HuH-7.5 (cell line): ENCODE measurements around the gene PKD2.
"Not testable (repeated sequence)": the region's sequence is repeated elsewhere in the genome, so short reads cannot be mapped to it uniquely, and the experiment has no call there.

Source experiments
- DNase-seq: peaks from one replicate; pipeline ENCODE4 v3.0.0; 2011; ENCODE audit warnings: low spot score

PKD2 gene

DNA sequence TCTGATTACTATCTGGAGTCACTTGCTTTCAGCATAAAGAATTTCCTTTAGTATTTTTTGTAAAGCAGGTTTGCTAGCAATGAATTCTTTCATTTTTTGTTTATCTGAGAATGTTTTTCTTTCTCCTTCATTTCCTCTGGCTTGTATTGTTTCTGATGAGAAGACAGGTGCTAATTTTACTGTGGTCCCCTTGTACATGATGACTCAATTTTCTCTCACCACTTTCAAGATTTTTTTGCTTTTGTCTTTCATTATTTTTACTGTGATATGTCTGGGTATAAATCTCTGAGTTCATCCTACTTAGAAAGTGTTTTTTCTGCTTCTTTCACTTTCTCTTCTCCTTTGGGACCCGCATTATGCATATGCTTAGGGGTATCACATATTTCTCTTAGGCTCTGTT is 62.6 kb downstream of the PKD2 start:
- no peak for DNase-seq

DNA sequence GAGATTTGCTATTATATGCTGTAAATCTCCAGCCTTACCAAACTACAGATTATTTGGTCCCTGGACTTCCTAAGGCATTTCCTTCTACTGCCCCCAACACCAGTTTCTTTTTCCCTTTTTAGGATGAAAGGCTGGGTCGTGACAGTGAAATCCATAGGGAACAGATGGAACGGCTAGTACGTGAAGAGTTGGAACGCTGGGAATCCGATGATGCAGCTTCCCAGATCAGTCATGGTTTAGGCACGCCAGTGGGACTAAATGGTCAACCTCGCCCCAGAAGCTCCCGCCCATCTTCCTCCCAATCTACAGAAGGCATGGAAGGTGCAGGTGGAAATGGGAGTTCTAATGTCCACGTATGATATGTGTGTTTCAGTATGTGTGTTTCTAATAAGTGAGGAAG is 67.9 kb downstream of the PKD2 start:
- DNase-seq, result no peak

DNA sequence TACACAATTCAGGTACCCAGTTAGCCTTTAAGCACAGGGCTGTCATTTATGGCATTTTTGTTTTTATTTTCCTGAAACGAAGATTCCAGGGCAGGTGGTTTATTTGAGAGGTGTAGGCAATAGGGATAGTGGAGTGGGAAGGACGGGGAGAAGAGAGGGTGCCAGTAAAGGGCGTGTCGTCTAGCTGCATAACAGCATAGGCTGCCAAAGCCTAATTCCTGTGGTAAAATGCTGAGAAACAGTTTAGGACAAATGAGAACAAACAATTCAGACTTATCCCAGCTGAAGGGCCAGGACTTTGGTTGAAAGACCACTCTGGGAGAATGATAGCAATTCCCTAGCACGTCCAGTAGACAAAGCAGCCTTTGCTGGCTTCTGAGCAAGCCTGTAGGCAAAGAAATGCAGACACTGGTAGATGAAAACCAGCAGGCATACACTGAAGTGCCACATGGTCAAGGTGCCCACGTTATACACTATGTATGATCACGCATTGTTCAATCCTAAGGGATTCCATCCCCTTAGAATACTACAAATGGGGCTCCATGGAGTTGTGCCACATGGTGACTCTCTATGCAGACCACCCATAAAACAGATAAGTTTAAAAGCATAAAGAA is 70.6 kb downstream of the PKD2 start:
- DNase-seq, result no peak

DNA sequence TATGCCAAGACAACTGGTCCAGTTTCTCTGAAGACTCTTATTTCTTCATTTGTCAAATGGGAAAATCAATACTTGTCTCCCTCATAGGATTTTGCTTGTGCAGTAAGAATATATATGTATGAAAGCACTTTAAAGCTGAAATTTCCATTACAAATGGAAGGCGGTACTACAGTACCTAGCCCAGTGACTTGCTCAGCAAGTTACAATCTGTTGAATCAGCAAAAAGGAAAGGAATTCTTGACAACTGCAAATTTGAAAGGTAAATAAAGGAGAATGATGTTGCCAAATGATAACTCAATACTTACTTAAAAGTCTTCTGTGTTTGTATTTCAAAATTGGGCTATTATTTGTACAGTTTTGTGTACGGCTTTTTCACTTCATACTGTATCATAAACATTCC is 71.1 kb downstream of the PKD2 start:
- DNase-seq, result no peak

DNA sequence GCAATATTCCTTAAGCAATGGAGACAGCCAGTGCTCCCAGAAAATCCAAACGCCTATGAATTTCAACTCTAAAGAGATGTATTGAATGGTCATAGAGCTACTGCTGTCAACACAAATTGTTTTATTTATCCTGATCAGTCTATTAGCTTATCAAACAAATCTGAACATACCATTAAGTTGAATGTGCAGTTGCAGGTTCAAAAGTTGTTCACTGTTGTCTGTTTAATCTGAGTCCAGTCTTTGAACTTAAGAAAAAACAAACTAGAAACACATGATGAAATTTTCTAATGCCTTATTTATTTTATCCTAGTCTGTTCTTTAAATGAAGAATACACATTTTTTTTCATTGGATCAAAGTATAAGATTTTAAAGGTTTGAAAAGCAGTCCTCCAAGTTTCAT is 73.2 kb downstream of the PKD2 start:
- no peak for DNase-seq

DNA sequence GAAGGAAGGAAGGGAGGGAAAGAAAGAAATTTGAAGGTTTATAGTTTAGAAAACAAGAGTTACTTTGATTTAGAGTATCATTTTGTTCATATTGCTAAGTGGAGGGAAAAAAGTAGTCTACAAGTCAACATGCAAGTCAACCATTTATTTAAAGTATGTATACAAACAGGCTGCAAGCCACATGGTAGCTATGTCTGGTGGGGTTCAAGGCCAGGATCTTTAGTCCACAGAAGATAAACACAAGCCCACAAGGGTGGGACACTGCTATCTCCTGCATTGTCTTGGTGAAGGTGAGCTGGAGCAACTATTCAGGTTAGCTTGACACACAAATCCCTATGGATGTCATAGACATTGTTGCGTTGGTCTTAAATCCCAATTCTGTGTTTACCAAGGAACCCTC is 79.6 kb downstream of the PKD2 start:
- DNase-seq, result no peak

DNA sequence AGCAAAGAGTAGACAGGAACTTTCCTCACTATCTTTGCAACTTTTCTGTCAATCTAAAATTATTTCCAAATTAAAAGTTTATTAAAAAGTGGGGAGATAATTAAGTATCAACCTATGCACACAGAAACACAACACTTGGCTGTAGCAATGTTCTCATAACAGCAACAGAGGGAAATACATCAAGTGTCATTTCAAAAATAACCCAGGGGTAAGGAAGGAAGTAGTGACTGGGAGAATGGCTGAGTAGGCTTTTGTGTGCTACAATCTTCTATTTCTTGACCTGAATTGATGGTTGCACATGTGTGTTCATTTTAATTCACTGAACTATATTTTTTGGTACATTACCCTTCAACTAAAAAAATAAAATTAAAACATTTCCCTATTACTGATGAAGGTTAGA is 83.5 kb downstream of the PKD2 start:
- DNase-seq, result no peak

DNA sequence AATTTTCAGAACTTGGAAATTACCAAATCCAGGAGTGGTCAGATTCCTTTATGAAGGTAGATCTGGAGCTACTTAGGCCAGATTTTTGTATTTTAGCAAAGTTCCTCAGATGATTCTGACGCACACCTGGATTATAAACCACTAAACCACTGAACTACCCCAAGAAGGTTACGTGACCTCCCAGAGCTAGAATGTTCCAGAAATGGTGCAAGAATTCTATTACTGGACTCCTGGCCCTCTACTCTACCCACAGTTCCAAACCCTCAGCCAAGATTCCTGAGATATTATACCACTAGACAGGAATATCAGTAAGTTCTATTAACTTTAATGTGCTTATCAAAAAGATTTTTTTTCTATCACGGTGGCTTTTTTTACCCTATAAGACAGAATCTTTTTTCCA is 83.9 kb downstream of the PKD2 start:
- no peak for DNase-seq

DNA sequence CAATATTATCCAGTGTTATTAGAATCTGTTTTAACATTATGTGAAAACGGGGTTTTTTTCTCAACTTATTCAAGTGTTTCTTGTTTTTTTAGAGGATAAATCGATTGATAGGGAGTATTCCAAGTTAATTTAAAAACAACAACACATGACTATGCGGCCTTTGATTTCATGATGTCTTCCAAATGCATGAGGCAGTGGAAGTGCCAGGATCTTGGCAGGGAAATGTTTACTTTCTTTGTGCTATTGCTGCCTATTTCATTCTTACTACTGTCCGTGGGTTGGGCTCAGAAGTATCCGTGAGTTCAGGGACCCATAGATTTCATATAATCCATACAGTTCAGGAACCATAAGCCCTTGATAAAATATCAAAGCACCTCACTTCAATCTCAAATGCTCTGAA is 86.4 kb downstream of the PKD2 start:
- no peak for DNase-seq

DNA sequence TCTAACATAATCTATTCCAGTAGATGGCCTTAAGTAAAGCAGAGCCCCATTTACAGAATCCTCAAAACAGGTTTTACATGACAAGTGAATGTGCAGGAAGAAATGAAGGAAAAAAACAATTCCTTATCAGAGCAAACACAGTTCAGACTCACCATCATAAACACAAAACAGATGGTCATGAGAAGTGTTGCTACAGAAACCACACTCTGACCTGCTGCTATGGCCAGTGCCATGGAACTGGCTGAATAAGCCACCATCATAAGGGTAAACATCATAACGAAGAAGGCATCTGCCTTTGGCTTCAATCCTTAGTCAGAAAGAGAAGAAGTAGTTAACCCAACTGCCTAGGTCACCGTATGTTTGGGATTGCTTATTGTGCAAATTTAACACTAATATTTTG is 89.9 kb downstream of the PKD2 start:
- no peak for DNase-seq

DNA sequence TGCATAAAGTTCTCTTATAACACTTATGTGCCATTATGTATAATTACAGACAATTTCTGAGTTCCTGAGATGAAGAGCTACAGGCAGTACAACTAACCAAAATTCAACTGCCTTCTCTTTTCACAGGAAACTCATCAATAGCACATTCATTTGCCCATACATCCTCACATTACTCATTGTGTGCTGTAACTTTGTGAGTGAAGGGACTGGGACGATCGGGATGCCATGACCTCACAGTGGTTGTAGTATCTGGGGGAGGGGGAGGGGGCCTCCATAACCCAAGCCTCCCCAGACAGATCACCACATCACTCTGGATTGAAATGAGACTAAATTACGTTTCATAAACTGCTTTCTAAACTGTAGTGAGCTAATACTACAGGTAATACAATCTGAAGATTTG is 90.3 kb downstream of the PKD2 start:
- DNase-seq, result no peak

DNA sequence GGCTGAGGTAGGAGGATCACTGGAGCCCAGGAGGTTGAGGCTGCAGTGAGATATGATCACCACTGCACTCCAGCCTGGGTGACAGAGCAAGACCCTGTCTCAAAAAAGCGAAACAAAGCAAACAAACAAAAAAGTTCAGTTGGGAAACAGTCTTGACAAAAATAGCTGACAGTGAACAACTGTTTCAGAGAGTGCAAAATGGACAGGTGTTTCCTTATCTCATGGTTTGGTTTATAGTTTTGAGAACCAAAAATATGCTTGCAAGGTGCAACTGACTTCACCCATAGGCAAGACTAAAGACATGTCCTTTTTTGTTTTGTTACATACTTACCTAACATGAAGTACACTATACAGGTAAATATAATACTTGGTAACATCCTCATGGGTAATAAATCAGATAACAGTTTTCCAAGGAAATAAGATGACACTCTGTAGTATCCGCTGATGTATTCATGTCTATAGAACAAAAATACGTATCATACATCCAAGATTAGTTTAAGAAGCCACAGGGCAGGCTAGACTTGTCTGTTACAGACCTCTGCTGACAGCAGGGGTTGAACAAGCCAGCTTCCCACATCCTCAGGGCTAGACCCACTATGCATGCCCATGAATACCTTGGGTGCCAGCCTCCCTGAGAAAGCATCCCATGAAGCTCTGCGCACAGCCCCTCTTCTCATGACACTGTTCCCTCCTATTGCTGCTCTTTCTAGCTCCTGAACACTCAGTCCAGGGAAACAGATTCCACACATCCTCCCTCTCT is 91.7 kb downstream of the PKD2 start:
- no peak for DNase-seq

DNA sequence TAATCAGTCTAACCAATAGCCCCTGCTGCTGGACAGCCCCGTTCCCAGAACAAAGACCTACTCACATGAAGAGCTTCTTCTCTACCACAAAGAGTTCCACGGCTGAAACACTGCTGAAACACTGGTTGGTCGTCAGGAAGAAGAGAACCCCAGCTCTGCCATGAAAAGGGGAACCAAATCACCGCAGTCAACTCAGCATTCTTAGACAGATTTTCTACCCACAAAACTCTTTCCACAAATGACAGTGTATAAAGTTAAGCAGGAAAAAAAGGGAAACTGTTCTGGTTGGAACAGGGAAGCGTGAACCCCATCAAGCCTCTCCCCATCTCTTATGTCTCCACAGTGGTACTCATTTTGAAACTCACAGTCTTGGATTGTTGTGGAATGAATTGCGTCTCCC is 93.7 kb downstream of the PKD2 start:
- no peak for DNase-seq

DNA sequence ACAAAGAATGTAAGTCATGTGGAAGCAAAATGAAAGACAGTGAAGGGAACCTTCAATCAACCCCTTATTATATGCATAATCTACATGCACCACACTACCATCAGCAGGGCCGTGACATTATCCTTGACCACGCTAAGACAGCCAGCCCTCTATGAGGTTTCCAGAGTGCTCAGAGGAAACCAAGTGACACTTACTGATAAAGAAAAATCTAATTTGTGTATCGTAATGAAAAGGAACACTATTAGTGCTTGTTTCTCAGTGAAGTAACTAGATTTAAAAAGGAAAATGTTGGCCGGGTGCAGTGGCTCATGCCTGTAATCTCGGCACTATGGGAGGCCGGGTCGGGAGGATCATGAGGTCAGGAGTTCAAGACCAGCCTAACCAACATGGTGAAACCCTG is 94.6 kb downstream of the PKD2 start:
- DNase-seq, result no peak

DNA sequence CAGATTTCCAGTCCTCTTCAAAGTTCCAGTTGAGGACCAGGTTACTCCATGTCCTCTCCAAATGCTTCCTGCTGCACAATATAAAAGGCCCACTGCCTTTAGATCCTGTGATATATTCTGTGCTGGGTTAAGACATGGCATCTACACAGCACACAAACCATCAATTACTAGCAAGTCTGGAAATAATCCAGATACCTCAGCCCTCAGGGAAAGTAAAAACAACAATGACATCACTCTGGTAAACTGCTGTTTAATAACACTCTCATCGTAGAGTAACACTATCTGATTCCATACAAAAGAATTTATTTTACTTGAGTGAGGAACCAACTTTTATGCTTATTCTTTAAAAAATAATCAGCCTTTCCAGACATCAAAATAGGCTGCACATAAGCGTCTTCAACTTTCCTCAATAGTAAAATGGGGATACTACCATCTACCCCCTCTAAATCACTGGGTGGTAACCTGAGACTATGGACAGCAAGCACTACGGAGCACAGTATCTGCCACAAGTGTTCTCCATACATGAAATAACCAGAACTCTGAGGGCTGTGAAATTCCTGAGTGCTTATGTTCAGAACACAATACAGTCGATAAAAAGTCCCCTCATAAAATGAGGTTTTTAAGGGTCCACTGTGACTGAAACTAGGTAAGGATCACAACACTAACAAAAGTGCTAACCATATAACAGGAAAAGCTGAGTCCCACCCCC is 97.6 kb downstream of the PKD2 start:
- no peak for DNase-seq

DNA sequence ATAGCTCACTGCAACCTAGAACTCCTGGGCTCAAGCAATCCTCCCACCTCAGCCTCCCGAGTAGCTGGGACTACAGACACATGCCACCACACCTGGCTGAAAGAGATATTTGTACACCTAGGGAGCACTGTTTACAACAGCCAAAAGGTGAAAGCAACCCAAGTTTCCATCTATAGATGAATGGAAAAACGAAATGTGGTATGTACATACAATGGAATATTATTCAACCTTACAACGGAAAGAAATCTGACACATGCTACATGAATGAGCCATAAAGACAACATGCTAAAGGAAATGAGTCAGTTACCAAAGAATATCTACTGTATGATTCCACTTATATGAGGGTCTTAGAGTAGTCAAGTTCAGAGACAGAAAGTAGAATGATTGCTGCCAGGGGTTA is 98.8 kb downstream of the PKD2 start:
- no peak for DNase-seq

DNA sequence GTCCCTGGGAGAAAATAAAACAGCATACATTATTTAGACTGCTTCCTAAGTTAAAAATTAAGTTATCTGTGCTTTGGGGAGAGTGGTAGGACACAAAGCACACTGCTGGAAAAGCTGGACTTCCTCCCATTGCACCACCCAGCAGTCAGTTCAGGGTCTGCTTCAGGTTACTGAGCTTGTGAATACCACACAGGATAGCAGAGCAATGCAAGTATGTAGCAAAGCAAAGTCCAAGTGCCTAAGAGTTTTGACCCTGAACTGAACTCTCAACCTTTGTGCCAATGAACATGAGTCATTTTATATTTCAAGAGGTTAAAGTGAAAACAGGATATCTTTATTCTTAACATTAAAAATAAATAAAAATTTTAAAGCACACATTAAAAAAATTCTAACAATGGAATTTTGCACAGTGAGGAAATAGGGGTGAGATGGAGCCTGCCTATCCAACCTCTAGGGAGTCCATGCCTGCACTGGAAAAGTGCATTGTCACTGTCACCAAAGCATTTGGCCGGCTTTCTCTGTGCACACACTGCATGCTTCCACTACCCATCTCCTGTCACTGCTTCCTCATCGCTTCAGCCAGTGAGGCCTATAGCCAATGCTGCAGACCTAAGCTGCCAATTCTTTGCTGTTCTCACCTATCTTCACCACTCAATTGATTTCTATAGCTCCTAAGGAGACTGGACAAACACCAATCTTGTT is 100.1 kb downstream of the PKD2 start:
- peak; percentile 44 for DNase-seq

DNA sequence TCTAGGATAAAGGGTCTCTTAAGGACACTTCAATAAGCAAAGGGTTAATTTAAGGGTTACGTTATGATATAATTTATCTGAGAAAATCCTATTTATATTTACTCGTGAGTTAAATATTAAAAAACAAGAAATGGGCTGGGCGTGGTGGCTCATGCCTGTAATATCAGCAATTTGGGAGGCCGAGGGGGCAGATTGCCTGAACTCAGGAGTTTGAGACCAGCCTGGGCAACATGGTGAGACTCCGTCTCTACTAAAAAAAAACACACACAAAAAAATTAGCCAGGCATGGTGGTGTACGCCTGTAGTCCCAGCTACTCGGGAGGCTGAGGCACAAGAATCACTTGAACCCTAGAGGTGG is 100.7 kb downstream of the PKD2 start:
- DNase-seq, result not testable (repeated sequence)

DNA sequence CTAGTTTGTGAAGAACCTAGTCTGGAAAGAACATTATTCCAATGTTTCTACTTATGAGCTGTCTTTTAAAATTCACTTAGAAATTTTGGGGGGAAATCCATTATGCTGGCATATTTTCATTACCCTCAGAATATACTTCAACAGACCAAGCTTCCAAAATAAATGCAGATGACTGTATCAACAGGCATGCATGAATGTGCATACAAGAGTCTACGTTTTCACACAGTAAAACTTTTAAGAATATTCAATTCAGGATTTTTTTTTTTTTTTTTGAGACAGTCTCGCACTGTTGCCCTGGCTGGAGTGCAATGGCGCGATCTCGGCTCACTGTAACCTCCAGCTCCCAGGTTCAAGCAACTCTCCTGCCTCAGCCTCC is 101.3 kb downstream of the PKD2 start:
- DNase-seq, result no peak

DNA sequence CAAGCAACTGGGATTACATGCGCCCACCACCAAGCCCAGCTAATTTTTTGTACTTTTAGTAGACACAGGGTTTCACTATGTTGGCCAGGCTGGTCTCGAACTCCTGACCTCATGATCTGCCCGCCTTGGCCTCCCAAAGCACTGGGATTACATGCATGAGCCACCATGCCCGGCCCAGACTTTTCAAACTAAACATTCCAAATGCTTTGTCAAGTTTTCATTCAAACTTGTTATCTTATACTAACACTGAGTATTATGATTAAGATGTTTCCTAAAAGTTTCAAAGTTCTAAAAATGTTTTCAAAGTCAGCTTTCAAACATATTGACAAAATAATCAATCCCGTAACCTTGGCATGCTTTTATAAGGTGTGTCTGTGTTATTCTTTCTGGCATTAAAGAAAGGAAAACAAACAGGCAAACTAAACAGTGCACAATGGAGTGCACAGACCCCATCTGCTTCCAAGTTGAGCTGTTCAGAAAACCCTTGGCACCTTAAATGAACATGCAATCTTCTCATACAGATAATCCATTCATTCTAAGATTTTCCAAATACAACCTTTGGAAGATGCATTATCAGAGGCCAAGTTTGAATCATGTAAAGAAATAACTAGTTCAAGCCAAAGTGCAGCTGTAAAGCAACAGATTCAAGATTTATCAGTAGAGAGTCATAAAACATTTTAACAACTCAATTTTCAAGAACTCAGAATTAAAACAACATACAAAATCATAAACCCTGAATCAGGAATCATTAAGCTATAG is 101.9 kb downstream of the PKD2 start:
- DNase-seq, result no peak

DNA sequence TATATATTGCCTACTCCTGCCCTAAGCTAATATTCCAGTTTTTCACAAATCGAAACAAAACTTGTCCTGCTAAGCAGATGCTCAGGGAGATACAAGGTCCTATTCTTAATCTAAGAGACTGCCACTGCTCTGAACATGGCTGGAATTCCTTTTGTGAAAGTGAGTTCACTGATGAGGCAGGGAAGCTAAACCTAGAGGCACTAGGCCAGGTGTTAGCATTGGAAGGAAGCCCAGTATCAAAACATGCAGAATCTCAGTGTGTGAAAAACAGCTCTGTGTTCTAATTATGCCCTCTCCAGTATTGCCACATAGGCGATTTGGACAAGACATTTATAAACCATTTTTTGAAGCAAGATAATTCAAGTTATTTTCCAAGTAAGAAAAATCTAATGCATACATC is 103.4 kb downstream of the PKD2 start:
- no peak for DNase-seq

DNA sequence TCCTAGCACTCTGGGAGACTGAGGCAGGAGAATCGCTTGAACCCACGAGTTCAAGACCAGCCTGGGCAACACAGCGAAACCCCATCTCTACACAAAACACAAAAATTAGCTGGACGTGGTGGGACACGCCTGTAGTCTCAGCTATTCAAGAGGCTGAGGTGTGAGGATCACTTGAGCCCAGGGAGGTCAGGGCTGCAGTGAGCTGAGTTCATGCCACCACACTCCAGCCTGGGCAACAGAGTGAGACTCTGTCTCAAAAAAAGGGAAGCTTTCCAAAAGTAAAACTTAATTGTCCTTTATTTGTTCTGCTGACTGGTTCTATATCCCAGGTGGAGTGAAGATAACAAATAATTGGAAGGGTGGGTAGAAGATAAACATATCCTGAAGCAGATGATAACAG is 105.4 kb downstream of the PKD2 start:
- DNase-seq, result no peak
